Hematopoietic multipotent progenitor cell treated with erythropoietin and hydrocortisone succinate and interleukin-3 and kit ligand, for 15 days (in vitro differentiated cells): ENCODE data around the gene NDST4.
"Not testable (repeated sequence)": the region's sequence is repeated elsewhere in the genome, so short reads cannot be mapped to it uniquely, and the experiment has no call there.

Experiments used
- DNase-seq: peaks from one replicate; pipeline ENCODE4 v3.0.0-alpha.2; 2015; ENCODE audit warnings: low spot score

NDST4 gene

GRCh38 chr4:115053313-115053712 lies 60.1 kb downstream of the NDST4 start:
- DNase-seq = no peak

GRCh38 chr4:115042496-115042895 lies 70.9 kb downstream of the NDST4 start:
- no peak for DNase-seq

GRCh38 chr4:115030281-115030680 lies 83.1 kb downstream of the NDST4 start:
- no peak for DNase-seq

- no peak for DNase-seq
Observed at GRCh38 chr4:115028682-115029410, 84.6 kb downstream of the NDST4 start.

GRCh38 chr4:114999880-115000279 lies 113.5 kb downstream of the NDST4 start:
- DNase-seq = no peak

GRCh38 chr4:114998316-114998715 lies 115.1 kb downstream of the NDST4 start:
- DNase-seq = no peak

GRCh38 chr4:114997576-114998247 lies 115.7 kb downstream of the NDST4 start:
- DNase-seq = no peak

- DNase-seq = no peak
Observed at GRCh38 chr4:114986133-114986532, 127.3 kb downstream of the NDST4 start.

- DNase-seq = no peak
Observed at GRCh38 chr4:114980932-114981708, 132.3 kb downstream of the NDST4 start.

- not testable (repeated sequence) for DNase-seq
Observed at GRCh38 chr4:114980399-114980798, 133.0 kb downstream of the NDST4 start.

GRCh38 chr4:114976901-114977300 lies 136.5 kb downstream of the NDST4 start:
- DNase-seq = no peak

GRCh38 chr4:114964026-114964425 lies 149.4 kb downstream of the NDST4 start:
- DNase-seq = no peak

GRCh38 chr4:114945616-114946015 lies 167.8 kb downstream of the NDST4 start:
- no peak for DNase-seq

GRCh38 chr4:114941503-114941902 lies 171.9 kb downstream of the NDST4 start:
- DNase-seq = no peak

- no peak for DNase-seq
Observed at GRCh38 chr4:114927881-114928280, 185.5 kb downstream of the NDST4 start.

GRCh38 chr4:114926583-114926982 lies 186.8 kb downstream of the NDST4 start:
- no peak for DNase-seq

- no peak for DNase-seq
Observed at GRCh38 chr4:114924311-114924710, 189.1 kb downstream of the NDST4 start.

- no peak for DNase-seq
Observed at GRCh38 chr4:114922592-114922933, 190.9 kb downstream of the NDST4 start.

GRCh38 chr4:114921790-114922591 lies 191.4 kb downstream of the NDST4 start:
- DNase-seq = no peak

- DNase-seq = no peak
Observed at GRCh38 chr4:114921191-114921590, 192.2 kb downstream of the NDST4 start.

GRCh38 chr4:114911111-114911510 lies 202.3 kb downstream of the NDST4 start:
- no peak for DNase-seq

GRCh38 chr4:114907568-114907967 lies 205.9 kb downstream of the NDST4 start:
- no peak for DNase-seq
